Left cardiac atrium (tissue), 4 donors: ENCODE results near the gene ASPDH. TPM values are rescaled to one million over a fixed set of nuclear protein-coding genes. Genes with fewer than 3 reads are reported as not detected.

ENCODE experiments used
- ATAC-seq, 2 donors: fragments of 200-7000 bp; cut with Tn5 transposase; one replicate each; pipeline ENCODE4 v1.9.1; 2020; ENCODE audit warnings: mild to moderate bottlenecking in 2 of 2, moderate library complexity in 2 of 2
- DNase-seq: peaks from one replicate; pipeline ENCODE4 v3.0.0-alpha.2; 2020
- intact Hi-C, 2 donors: fragments of 100-400 bp; cut with DNase I; formaldehyde crosslinking; loops; one replicate each; pipeline versions ENCODE4 v1.14.1 to v1.15.1; 2022 to 2023
- total RNA-seq, 2 donors: library from RNA; stranded (reverse); fragmentation: NEBNext Ultra II Directional; extraction: Animal tissue kit (Norgen Biotek cat#: 25700); gene quantifications; one replicate each; pipeline ENCODE4 v1.2.1, GENCODE V29; 2021
- donor health status: DM: no; HTN: yes; CAD: no.
- donor health status: DM: no; HTN: yes; CAD: no; lungs with severe emphysema.
- donor health status: DM: yes; HTN: yes; CAD: no.
- donor health status: Dilated cardiomyopathy.

ASPDH gene
- total RNA-seq, 2 donors from 2014 or later = not detected

DNA sequence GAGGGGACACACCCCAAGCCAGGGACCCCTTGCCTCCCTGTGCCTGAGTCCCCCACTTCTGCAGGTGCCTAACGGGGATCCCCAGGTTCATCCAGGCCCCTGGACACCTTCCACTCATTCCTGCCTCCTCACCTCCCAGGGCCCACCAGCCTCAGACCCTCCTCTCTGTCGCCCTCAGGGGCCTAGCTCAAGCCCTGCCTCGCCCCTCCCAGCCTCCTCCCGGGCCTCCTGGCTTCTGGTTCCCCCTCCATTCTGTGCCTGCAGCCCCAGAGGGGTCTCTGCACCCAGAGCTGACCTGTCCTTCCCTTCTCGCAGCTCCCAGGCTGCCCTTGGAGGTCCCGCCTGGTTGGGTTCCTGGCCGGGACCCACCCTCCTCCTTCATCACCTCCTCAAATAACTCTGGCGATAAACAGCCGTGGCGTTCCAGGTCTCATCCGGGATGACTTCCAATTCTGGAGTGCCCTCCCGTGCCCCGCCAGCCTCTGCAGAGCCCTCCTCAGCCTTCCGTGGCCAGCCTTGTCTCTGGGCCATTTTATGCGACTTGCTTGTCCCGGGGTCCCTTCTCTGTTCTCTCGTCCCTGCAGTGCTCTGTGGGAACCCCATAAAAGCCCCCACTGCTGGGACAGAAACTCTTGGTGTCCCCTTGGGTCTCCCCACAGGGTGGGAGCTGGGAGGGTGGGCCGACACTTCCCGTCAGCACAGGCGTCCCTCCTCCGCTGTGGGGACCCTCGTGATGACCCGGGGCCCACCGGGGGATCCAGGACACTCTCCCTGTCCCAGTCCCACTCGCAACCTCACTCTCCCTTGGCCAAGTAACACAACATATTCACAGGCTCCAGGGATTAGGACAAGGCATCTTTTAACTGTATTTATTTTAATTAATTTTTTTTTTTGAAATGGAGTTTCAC is 11.9 kb downstream of the ASPDH start:
- peak; percentile 65 to 70 for ATAC-seq
- intact Hi-C loops = no loop called here
- peak; percentile 69 for DNase-seq

DNA sequence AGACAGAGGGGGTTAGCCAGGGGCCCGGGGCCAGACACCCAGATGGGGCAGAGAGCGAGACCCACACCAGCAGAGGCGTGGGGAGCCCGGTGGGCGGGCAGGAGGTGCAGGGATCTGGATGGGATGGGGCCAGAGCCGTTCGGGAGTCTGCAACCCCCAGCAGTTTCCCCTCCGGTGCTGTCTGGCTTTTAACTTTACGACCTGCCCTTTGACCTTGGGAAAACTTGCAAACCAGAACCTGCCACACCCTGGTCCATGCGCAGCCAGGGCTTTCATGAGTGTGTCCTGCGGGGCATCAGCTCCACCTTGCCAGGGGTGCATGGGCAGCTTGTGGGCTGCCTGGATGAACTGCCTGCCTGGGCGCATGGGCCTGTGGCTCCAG is 12.5 kb downstream of the ASPDH start:
- DNase-seq = no peak
- ATAC-seq = peak in 1 of 2 donors; percentile 4
- intact Hi-C loops = no loop called here

DNA sequence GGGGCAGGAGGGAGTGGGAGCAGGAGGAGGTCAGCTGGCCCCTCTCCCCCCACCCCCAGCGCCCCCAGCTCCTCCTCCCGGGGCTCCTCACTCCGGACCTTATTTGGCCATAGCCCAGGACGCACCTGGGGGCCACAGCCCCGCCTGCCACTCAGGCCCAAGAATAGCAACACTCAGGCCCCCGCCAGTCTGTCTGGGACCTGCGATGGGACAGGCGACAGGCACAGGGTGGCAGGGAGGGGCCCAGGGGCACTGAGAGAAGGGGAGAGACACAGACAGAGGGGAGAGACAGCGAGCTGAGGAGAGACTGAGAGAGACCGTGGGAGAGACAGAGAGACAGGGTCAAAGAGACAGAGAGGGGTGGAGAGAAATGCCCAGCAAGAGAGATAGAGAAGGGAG is 13.0 kb downstream of the ASPDH start:
- peak; percentile 76 to 78 for ATAC-seq
- DNase-seq = peak; percentile 76
- intact Hi-C loops = no loop called here

DNA sequence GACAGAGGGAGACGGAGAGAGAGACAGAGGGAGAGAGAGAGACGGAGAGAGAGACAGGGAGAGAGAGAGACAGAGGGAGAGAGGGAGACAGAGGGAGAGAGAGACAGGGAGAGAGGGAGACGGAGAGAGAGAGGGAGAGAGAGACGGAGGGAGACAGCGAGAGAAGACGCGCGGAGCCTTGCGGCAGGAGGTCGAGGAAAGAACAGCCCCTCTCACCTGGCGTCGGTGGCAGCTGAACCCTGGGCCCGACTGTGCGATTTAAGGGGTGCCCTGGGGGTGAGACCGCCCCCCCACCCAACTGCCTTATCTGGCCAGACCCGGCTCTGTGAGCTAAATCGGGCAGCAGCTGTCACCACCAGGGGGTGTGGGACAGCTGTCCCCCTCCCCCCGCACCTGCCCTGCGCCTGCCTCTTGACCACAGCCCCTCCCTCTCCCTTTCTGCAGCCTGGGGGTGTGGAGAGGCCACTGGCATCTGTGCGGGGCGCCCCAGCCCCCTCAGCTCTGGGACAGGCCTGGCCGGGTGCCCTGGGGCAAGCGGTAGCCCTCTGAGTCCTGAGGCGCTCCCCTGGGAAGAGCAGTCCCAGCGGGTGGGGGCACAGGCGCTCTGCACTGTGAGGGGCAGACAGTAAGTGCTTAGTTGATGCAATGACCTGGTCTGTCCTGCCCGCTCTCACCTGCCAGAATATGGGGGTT is 13.5 kb downstream of the ASPDH start:
- DNase-seq (peak; percentile 75), ATAC-seq (peak; percentile 60 to 63)
- intact Hi-C loops = no loop called here

DNA sequence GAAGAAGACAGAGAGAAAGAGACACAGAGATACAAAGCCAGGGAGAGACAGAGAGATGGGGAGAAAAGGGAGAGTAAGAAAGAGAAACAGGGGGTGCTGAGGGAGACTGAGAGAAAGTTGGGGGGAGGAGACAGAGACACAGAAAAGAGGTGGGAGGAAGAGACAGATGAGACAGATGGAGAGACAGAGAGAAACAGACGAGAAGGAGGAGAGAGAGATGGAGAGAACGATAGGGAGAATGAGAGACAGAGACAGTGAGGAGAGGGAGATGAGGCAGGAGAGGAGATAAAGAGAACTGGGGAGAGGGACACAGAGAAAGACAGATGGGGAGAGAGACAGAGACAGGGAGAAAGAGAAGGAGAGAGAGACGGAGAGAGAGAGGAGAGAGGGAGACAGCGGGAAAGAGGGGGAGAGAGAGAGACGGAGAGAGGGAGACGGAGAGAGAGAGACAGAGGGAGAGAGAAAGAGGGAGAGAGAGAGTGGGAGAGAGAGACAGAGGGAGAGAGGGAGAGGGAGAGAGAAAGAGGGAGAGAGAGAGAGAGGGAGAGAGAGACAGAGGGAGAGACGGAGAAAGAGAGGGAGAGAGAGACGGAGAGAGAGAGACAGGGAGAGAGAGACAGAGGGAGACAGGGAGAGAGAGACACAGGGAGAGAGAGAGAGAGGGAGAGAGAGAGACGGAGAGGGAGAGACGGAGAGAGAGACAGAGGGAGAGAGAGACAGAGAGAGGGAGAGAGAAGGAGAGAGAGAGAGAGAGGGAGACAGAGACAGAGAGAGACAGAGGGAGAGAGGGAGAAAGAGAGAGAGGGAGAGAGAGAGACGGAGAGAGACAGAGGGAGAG is 15.3 kb downstream of the ASPDH start:
- intact Hi-C loops = no loop called here
- no peak for DNase-seq
- no peak for ATAC-seq

DNA sequence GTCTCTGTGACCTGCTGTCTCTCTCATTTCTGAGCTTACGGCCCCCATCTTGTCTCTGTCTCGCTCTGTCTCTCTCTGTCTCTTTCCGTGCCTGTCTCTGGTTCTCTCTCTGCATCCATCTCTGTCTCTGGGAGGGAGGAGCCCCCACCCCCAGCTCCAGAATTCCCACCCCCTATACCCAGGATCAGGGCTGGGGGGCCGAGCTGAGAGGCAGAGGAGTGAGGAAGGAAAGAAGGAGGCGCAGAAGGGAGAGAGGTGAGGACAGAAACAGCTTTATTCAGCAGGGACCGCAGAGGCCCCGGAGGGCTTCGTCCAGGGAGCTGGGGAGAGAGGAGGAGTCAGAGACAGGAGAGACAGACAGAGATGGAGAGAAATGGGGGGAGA is 16.7 kb downstream of the ASPDH start:
- DNase-seq = no peak
- intact Hi-C loops = no loop called here

DNA sequence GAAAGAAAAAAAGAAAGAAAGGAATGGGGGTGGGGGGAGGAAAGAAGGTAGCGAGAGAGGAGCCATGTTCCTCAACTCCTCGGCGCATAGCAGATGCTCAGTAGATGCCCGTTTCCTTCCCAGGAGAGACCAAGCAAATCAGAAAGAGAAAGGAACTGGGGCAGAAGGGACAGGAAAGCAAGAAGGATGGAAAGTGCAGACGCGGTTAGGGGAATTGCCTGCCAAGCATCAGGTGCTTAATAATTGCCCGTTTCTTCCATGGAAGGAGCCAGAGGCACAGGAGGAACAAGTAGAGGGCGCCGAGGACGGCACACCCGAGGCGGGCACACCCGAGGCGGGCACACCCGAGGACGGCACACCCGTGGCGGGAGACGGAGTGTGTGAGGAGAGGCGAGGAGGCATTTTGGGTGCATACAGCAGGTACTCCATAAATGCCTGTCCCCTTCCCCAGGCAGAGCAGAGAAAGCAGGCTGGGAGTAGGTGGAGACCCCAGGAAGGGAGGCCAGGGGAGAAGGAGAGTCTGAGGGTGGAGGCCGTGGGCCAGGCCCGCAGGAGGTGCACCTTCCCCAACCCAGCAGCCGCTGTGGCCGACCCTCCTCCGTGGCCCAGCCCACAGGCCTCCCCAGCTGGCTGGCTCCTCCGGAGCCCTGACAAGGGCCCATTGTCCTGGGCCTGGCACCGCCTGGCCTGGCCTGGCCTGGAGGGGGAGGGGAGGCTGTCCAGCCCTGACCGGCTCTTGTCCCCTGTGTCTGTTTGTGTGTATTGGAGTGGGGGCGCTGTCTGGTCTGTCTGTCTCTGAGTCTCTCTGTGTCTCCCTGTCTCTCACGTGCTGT is 17.3 kb downstream of the ASPDH start:
- peak; percentile 54 for DNase-seq
- ATAC-seq = peak; percentile 28 to 42
- intact Hi-C loops = no loop called here

More for the DNA sequence above, 16.7 kb downstream of the ASPDH start:
- no peak for ATAC-seq

DNA sequence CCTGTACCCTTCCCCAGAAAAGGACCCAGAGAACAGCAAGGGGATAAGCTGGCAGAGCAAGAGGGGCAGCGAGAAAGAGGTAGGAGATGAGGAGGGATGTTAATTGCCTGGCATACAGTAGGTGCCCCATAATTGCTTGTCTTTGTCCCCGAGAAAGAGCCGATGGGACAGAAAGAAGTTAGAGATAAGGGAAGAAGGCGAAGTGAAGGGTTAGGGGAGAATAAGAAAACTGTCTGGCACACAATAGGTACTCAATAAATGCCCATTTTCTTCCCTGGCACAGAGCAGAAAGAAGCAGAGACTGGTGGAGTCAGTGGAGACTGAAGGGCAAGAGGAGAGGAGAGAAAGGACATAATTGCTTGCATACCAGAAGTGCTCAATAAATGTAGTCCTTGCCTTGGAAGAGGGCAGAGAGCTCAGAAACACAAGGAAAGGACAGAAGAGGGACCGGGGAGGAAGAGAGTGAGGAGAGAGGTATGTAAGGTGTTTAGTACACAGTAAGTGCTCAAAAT is 18.6 kb downstream of the ASPDH start:
- intact Hi-C loops = no loop called here
- DNase-seq = no peak
- ATAC-seq = no peak

DNA sequence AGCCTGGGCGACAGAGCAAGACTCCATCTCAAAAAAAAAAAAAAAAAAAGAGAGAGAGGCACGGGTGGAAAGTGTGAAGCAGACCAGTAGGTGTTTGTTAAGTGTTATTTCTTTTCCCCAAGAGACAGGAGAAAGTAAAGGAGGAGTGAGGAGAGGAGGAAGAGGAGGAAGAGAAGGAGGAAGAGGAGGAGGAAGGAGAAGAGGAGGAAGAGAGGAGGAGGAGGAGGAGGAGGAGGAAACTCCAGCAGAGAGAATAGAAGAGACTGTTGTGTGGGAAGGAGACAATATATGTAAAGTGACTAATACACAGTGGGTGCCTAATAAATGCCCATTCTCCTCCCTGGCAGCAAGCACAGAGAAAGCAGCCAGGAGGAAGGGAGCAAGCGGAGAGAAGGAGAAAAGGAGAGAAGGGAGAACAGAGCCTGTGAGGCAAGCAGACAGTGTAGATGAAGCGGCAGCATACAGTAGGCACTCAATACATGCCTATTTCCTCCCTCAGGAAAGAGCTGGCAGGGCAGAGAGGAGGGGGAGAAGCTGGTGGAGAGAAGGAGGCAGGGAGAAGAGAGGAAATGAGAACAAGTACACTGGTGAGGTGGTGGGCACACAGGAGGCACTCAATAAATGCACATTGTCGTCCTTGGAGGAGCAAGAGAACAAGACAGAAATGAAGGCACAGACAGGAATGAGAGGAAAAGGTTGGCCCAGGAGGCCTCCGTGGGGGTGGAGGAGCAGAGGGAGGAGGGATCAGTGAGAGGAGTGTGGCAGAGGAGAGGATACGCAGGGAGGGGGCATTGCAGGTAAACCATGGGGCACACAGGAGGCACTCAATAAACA is 19.3 kb downstream of the ASPDH start:
- DNase-seq (no peak), ATAC-seq (peak in 1 of 2 donors; percentile 3)
- intact Hi-C loops = no loop called here

DNA sequence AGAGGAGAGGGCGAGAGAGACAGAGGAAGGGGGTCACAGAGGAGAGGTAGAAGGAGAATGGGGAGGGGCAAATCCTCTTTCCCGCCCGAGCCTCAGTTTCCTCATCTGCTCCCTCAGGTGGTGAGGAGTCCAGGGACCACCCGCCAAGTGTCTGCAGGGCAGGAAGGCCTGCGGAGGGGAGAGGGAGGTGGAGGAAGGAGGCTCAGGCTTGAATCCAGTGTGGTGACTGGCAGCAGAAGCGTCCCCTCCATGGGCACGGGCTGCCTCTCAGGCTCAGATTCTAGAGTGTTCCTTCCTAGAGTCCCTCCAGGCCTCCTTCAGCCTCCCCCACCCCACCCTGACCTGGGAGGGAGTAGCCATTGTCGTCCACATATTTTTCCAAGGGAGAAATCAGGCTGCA is 20.5 kb downstream of the ASPDH start:
- ATAC-seq = no peak
- peak; percentile 2 for DNase-seq
- intact Hi-C loops = no loop called here

DNA sequence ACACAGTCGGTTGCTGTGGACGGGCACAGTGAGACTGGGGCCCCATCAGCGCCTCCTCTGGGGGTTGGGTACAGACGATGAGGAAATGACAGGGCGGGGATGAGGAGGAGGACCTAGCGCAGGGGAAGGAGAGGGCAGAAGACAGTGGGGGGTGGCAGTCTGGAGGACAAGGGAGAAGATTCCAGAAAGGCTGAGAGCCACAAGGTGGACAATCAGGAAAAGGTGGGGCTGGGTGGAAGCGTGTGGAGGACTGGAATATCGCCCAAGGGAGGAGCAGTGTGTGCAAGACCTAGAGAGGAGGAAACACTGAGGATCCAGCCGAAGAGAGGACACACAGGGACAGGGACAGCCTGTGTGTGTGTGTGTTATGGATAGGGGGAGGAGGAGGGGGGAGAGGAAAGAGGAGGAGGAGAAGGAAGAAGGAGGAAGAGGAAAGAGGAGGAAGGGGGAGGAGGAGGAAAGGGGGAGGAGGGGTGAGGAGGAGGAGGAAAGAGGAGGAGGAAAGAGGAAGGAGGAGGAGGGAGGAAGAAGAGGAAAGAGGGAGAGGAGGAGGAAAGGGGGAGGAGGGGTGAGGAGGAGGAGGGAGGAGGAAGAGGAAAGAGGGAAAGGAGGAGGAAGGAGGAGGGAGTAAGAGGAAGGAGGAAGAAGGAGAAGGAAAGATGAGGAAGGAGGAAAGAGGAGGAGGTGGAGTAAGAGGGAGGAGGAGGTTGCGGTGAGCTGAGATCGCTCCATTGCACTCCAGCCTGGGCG is 21.2 kb downstream of the ASPDH start:
- DNase-seq (no peak), ATAC-seq (no peak)
- intact Hi-C loops = no loop called here

DNA sequence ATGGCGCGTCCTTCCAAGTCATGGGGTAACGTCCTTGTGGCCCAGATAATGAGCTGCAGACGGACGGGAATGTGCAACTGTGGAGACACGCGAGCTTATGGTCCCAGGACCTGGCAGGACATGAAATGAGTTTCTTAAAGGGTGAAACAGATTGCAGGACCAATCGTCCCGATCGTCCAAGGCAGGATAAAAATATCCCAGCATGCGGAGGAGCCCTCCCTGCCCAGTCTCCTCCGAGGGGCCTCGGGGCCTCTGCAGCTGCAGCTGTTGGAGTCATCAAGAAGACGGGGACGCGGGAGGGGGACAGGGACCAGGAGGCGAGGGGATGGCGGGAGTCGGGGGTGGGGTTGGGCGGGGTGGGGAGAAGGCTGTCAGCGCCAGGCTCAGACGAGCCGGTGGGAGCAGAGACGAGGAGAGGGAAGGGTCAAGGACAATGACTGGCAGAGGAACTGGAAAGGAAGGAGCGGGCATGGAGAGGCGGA is 22.7 kb downstream of the ASPDH start:
- DNase-seq = no peak
- ATAC-seq = no peak
- intact Hi-C loops = no loop called here

DNA sequence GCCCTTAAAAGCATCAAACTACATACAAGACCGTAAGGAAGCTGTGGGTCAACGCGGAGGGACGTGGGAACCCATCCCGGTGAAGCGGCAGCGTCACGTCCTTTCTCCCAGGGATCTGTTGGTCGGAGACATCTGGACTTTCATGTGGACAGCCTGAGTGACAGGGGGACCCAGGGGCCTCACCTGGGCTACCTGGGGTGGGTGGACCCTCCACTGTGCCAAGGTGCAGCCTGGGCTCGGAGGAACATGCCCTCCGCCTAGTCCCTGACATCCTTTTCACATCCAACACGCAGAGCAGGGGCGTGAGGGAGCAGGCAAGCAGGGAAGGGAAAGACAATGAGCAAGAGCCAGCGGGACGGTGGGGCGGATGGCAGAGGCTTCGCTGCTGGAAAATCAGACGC is 23.3 kb downstream of the ASPDH start:
- no peak for DNase-seq
- intact Hi-C loops = no loop called here
- no peak for ATAC-seq

DNA sequence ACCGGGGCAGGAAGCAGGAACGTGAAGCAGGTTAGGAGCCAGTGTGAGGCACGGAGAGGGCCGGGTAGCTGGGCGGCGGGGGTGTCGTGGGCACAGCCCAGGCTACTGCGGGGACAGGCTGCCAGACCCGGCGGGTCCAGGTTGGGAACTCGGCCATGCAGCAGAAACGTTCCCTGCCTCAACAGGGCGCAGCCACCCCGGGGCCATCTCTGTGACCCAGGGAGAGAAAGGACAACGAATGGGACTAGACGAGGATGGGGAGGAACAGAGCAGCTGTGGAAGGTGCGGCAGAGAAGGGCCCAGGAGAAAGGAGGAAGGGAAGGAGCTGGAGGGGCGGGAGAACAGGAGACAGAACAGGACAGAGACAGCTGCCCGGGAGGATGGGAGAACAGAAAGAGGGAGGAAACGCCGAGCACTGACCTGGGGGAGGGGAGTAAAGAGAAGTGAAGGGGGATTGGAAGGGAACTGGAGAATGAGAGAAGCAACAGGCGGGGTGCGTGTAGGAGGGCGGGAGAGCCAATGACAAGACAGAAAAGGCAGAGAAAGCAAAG is 24.2 kb downstream of the ASPDH start:
- intact Hi-C loops = no loop called here
- no peak for DNase-seq
- ATAC-seq = peak in 1 of 2 donors; percentile 6

DNA sequence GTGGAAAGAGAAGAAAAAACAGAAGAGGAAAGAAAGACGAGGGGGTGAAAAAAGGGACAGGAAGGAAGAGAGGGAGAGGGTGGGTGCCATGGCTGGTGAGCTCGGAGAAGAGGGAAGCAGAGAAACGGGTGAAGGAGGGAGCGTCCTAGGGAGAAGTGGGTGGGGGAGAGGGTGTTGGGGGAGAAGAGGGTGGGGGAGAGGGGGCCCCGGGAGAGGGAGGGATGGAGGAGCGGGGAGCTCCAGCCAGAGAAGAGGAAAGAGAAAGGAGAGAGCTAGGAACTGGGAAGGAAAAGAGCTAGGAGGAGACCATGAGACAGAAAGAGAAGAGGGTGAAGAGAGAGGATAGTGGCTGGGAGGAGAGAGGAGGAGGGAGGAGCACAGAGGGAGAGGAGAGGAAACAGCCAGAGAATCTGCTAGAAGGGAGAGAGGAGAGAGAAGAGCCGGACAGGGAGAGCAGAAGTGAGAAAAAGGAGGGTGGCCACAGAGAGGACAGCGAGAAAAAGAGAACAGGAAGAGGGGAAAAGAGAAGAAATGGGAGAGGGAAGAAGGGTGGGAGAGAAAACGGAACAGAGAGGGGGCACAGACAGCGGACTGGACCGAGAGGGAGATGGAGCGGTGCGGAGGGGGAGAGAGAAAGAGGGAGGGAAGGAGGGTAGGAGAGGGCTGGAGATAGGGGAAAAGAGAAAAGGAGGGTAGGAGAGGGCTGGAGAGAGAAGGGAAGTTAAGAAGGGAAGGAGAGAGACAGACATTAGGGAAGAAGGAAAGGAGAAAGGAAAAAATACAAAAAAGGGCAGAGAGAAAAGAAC is 25.1 kb downstream of the ASPDH start:
- DNase-seq (no peak), ATAC-seq (peak in 1 of 2 donors; percentile 19)
- intact Hi-C loops = no loop called here
